ENCODE results near the gene EIF2D. TPM values are rescaled to one million over a fixed set of nuclear protein-coding genes. Genes with fewer than 3 reads are reported as not detected.

EIF2D gene
- total and polyA plus RNA-seq, 2 of the 4 experiments (the other 2 are of a cell fraction), result 64.3 to 69.4 TPM

DNA sequence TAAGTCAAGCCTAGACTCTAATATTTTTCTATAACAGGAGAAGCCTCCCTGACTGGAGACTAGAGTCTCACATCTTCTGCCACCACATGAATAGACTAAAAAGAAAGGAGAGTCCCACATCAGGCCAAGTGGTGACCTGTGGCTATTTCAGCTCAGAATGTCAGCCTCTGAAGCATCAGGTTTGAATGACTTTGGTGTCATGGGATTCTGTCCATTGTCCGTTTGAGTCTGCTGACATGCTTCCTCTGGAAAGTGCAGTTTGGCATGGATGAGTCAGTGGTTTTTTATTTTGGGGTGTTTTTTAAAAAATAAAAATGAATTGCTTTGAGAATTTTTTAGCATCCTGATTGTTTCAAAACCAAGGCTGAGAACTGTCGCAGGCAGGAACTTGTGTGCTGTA lies 42.6 kb upstream of the EIF2D start:
- H3K27ac ChIP-seq (ENCODE audit: insufficient read depth, low read length), result no peak overlapping the region
- H3K36me3 ChIP-seq (ENCODE audit: control insufficient read depth, insufficient read depth, low read length), result peaks cover 1% of the 10 kb centered on the region
- ChIA-PET CTCF (interaction anchor here (3.0 kb wide), 1 partner anchor 10 kb away, joined by 12 read pairs; no protein-coding TSS in a partner anchor), POLR2A (ENCODE audit: unreplicated experiment) (no interaction called here)
- H3K9me1 ChIP-seq (ENCODE audit: insufficient read depth, low read length), result no peaks in the 10 kb centered on the region; the same call in none of the 2 replicates
- no peak overlapping the region for H2BK5ac ChIP-seq (ENCODE audit: low read depth, low read length, poor library complexity, severe bottlenecking)
- H2BK20ac ChIP-seq (ENCODE audit: low read depth, low read length), result no peak overlapping the region
- peaks cover 3% of the 10 kb centered on the region; the same call in 1 of the 2 replicates for H4K20me1 ChIP-seq (ENCODE audit: insufficient read depth, low read length)
- DNase-seq (no peak), ATAC-seq (ENCODE audit: low read depth) (no peak)
- no peak overlapping the region for H3K23ac ChIP-seq (ENCODE audit: low read depth, low read length)
- H3K9ac ChIP-seq (ENCODE audit: low read depth, low read length), result no peak overlapping the region
- no peak overlapping the region for H4K91ac ChIP-seq (ENCODE audit: insufficient read depth, low read depth, low read length)
- no peak overlapping the region for H2AFZ ChIP-seq (replicated peaks; ENCODE audit: low read length, poor library complexity)
- H3K9me3 ChIP-seq (ENCODE audit: control insufficient read depth, insufficient read depth, low read length), result peaks cover 2% of the 10 kb centered on the region; the same call in 1 of the 2 replicates
- in situ Hi-C loops (cut with MboI; ENCODE audit: low sequenced_read_pairs), result no loop called here
- no peak overlapping the region for H4K8ac ChIP-seq (ENCODE audit: low read depth in 2 of 2, low read length in 2 of 2)
- H3K27me3 ChIP-seq (ENCODE audit: control insufficient read depth, insufficient read depth, low read length), result peaks cover 5% of the 10 kb centered on the region
- H2AK9ac ChIP-seq (replicated peaks; ENCODE audit: low read depth, low read length, poor library complexity), result no peak overlapping the region
- no peak overlapping the region for H3K4me3 ChIP-seq (ENCODE audit: insufficient read depth, low read depth, low read length)
- H2AK5ac ChIP-seq (ENCODE audit: low read depth, low read length), result no peak overlapping the region
- intact Hi-C loops (cut with micrococcal nuclease), result no loop called here
- no TSS peak for BruUV-seq (replicated peaks)
- H2BK120ac ChIP-seq (ENCODE audit: low read depth, low read length), result no peak overlapping the region
- H2BK15ac ChIP-seq (ENCODE audit: low read depth, low read length), result no peak overlapping the region
- H3K79me1 ChIP-seq (ENCODE audit: low read depth in 1 of 2, low read length in 2 of 2), result peaks cover 0 to 10% of the 10 kb centered on the region in 2 experiments; a peak in 1 of 4 replicates
- no peak overlapping the region for H3K4me2 ChIP-seq (ENCODE audit: low read depth, low read length)
- dilution Hi-C loops (cut with HindIII; ENCODE audit: low sequenced_read_pairs, unreplicated experiment), result no loop called here
- WGBS, 2 experiments (ENCODE audit: extremely low coverage in 2 of 2, insufficient read length in 1 of 2), result 60% methylated on average over 1 of the region's 2 CpGs; no CpG with 5 or more reads in 1 of the 2 experiments
- H3K14ac ChIP-seq (replicated peaks; ENCODE audit: low read depth, low read length), result no peak overlapping the region
- TF ChIP-seq, protein P1, sequence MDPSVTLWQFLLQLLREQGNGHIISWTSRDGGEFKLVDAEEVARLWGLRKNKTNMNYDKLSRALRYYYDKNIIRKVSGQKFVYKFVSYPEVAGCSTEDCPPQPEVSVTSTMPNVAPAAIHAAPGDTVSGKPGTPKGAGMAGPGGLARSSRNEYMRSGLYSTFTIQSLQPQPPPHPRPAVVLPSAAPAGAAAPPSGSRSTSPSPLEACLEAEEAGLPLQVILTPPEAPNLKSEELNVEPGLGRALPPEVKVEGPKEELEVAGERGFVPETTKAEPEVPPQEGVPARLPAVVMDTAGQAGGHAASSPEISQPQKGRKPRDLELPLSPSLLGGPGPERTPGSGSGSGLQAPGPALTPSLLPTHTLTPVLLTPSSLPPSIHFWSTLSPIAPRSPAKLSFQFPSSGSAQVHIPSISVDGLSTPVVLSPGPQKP (IDR thresholded peaks at IDR 0.05; ENCODE audit: borderline replicate concordance, low read depth, low read length), result no peak
- TF ChIP-seq, protein P2, sequence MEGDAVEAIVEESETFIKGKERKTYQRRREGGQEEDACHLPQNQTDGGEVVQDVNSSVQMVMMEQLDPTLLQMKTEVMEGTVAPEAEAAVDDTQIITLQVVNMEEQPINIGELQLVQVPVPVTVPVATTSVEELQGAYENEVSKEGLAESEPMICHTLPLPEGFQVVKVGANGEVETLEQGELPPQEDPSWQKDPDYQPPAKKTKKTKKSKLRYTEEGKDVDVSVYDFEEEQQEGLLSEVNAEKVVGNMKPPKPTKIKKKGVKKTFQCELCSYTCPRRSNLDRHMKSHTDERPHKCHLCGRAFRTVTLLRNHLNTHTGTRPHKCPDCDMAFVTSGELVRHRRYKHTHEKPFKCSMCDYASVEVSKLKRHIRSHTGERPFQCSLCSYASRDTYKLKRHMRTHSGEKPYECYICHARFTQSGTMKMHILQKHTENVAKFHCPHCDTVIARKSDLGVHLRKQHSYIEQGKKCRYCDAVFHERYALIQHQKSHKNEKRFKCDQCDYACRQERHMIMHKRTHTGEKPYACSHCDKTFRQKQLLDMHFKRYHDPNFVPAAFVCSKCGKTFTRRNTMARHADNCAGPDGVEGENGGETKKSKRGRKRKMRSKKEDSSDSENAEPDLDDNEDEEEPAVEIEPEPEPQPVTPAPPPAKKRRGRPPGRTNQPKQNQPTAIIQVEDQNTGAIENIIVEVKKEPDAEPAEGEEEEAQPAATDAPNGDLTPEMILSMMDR (conservative IDR thresholded peaks at IDR 0.05; ENCODE audit: low read depth, low read length), result no peak
- TF ChIP-seq MAFK (IDR thresholded peaks at IDR 0.05; ENCODE audit: low read depth, low read length) (no peak), POLR2A (IDR thresholded peaks at IDR 0.05; ENCODE audit: low read depth, low read length) (no peak), CHD1 (IDR thresholded peaks at IDR 0.05; ENCODE audit: low read depth, low read length) (no peak), MXI1 (IDR thresholded peaks at IDR 0.05; ENCODE audit: borderline replicate concordance, low read depth, low read length) (no peak), SMC3 (IDR thresholded peaks at IDR 0.05; ENCODE audit: low read depth, low read length) (no peak), RAD21 (IDR thresholded peaks at IDR 0.05; ENCODE audit: low read length) (no peak), MAZ (IDR thresholded peaks at IDR 0.05; ENCODE audit: borderline replicate concordance, low read depth, low read length) (no peak), RFX5 (IDR thresholded peaks at IDR 0.05; ENCODE audit: low read depth, low read length) (no peak), BHLHE40 (IDR thresholded peaks at IDR 0.05; ENCODE audit: low read depth, low read length) (no peak), FOS (IDR thresholded peaks at IDR 0.05; ENCODE audit: low read depth, low read length) (no peak), CEBPB (IDR thresholded peaks at IDR 0.05; ENCODE audit: low read depth, low read length) (no peak), RCOR1 (IDR thresholded peaks at IDR 0.05; ENCODE audit: insufficient replicate concordance, low read length) (no peak), NFE2L2 (IDR thresholded peaks at IDR 0.05; ENCODE audit: low read depth, low read length) (no peak)
- TF ChIP-seq, protein P3, sequence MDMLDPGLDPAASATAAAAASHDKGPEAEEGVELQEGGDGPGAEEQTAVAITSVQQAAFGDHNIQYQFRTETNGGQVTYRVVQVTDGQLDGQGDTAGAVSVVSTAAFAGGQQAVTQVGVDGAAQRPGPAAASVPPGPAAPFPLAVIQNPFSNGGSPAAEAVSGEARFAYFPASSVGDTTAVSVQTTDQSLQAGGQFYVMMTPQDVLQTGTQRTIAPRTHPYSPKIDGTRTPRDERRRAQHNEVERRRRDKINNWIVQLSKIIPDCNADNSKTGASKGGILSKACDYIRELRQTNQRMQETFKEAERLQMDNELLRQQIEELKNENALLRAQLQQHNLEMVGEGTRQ (IDR thresholded peaks at IDR 0.05; ENCODE audit: low read depth, low read length), result no peak
- no peak overlapping the region for H3K18ac ChIP-seq (ENCODE audit: low read depth, low read length)
- no peak overlapping the region for H4K5ac ChIP-seq (ENCODE audit: low read depth, low read length)
- no peak overlapping the region for H3K4ac ChIP-seq (ENCODE audit: low read depth, low read length)
- peaks cover 2% of the 10 kb centered on the region; the same call in 1 of the 2 replicates for H3K4me1 ChIP-seq (ENCODE audit: control insufficient read depth, insufficient read depth, low read length)
- no peak overlapping the region for H3K56ac ChIP-seq (ENCODE audit: extremely low read depth, insufficient read depth, low read length)
